Stomach smooth muscle (tissue), 2 donors: ENCODE results near the gene DRC1.

Experiments
- H3K27ac ChIP-seq: one replicate; pipeline ENCODE4 v1.7.0; 2013; ENCODE audit warnings: mild to moderate bottlenecking, low read length, inconsistent platforms
- H3K27me3 ChIP-seq, 2 donors: one replicate each; pipeline ENCODE4 v1.7.0; 2013; ENCODE audit warnings: low read length in 2 of 2; ENCODE audit not compliant: insufficient read depth in 2 of 2, control insufficient read depth in 1 of 2
- H3K36me3 ChIP-seq, 2 donors: one replicate each; pipeline ENCODE4 v1.7.0; 2013; ENCODE audit warnings: low read length in 2 of 2; ENCODE audit not compliant: control insufficient read depth in 2 of 2, insufficient read depth in 2 of 2
- H3K4me1 ChIP-seq: one replicate; pipeline ENCODE4 v1.7.0; 2013; ENCODE audit warnings: low read length; ENCODE audit not compliant: control insufficient read depth, insufficient read depth
- H3K4me3 ChIP-seq, 2 donors: one replicate each; pipeline ENCODE4 v1.7.0; 2013; ENCODE audit warnings: low read length in 2 of 2
- H3K9ac ChIP-seq, 2 donors: one replicate each; pipeline ENCODE4 v1.7.0; 2013; ENCODE audit warnings: low read length in 2 of 2, mild to moderate bottlenecking in 1 of 2
- H3K9me3 ChIP-seq, 2 donors: one replicate each; pipeline ENCODE4 v1.7.0; 2013; ENCODE audit warnings: low read length in 2 of 2; ENCODE audit not compliant: control insufficient read depth in 2 of 2
- donor health status: healthy.
- donor health status: Pancreatic carcinoma.

DRC1 gene

DNA sequence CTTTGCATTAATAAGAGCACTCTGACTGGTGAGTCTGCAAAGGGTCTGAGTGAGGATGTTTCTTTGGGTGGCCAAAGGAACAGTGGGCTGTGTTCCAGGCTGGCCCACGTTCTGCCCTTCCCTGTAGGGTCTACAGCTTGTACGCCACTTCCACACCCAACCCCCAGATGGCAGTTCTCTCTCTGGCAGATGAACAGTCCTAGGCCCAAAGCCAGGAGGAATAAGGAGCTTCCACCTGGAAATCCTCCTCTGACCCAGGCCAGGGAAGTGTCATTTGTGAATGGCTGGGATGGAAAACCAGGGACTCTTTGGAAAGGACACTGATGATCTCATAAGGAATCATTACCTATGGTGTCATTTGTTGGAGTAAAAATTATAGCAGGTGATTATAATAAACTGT is 69.6 kb downstream of the DRC1 start:
- H3K4me3 ChIP-seq: no peak overlapping the region
- no peak overlapping the region for H3K9ac ChIP-seq
- no peaks in the 10 kb centered on the region for H3K27me3 ChIP-seq
- no peak overlapping the region for H3K27ac ChIP-seq
- no peaks in the 10 kb centered on the region for H3K4me1 ChIP-seq
- no peaks in the 10 kb centered on the region for H3K36me3 ChIP-seq
- peaks cover 2 to 6% of the 10 kb centered on the region in 2 donors for H3K9me3 ChIP-seq

DNA sequence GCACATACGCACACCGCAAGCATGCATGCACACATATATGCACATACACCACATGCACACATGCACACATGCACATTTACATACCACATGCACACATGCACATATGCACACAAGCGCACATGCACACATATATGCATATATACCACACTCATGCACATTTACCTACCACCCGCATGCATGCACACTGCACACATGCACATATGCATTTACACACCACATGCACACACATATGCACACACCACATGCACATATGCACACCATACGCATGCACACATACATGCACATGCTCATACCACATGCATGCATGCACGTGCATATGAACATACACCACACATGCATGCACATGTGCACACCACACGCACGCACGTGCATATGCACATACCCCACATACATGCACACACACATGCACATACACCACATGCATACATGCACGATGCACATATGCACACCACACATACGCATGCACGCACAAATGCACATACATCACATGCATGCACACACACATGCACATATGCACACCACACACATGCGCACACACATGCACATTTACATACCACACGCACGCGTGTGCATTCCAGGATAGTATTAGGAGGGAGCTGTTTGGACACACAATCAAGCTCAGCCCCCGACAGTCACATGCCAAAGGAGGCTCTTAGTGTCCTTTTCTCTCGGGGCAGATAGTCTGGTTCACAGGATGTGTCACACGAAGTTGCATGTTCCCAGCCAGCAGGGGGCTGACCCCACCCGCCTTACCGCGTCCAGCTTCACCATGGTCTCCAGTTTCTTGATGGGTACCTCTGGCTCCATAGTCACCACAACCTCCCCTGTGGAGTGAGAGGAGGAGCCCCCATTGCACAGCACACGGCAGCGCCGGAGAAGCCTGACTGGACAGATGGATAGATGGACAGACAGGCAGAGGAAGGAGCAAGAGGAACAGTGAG is 70.3 kb downstream of the DRC1 start:
- H3K27me3 ChIP-seq: no peaks in the 10 kb centered on the region
- no peak overlapping the region for H3K4me3 ChIP-seq
- no peaks in the 10 kb centered on the region for H3K4me1 ChIP-seq
- H3K9ac ChIP-seq: no peak overlapping the region
- H3K27ac ChIP-seq: no peak overlapping the region
- H3K36me3 ChIP-seq: no peaks in the 10 kb centered on the region
- peaks cover 2 to 6% of the 10 kb centered on the region in 2 donors for H3K9me3 ChIP-seq

- Histone ChIP-seq H3K36me3 (no peaks in the 10 kb centered on the region), H3K4me3 (no peak overlapping the region), H3K9me3 (peaks cover 2 to 6% of the 10 kb centered on the region in 2 donors), H3K27me3 (no peaks in the 10 kb centered on the region), H3K27ac (no peak overlapping the region), H3K4me1 (no peaks in the 10 kb centered on the region), H3K9ac (no peak overlapping the region)
These were observed 71.3 kb downstream of the DRC1 start for GRCh38 chr2:26472821-26473655.

- H3K36me3 ChIP-seq: no peaks in the 10 kb centered on the region
- no peaks in the 10 kb centered on the region for H3K27me3 ChIP-seq
- peaks cover 0 to 6% of the 10 kb centered on the region in 2 donors for H3K9me3 ChIP-seq
- H3K4me1 ChIP-seq: no peaks in the 10 kb centered on the region
- no peak overlapping the region for H3K9ac ChIP-seq
- H3K27ac ChIP-seq: no peak overlapping the region
- H3K4me3 ChIP-seq: no peak overlapping the region
These were observed 72.1 kb downstream of the DRC1 start for GRCh38 chr2:26473796-26474195.

- Histone ChIP-seq H3K27ac (no peak overlapping the region), H3K36me3 (no peaks in the 10 kb centered on the region), H3K4me3 (no peak overlapping the region), H3K4me1 (no peaks in the 10 kb centered on the region), H3K9ac (no peak overlapping the region), H3K27me3 (no peaks in the 10 kb centered on the region), H3K9me3 (peaks cover 0 to 3% of the 10 kb centered on the region in 2 donors)
These were observed 72.6 kb downstream of the DRC1 start for GRCh38 chr2:26474261-26474785.

GRCh38 chr2:26475037-26475436 is 73.3 kb downstream of the DRC1 start:
- Histone ChIP-seq H3K27me3 (no peaks in the 10 kb centered on the region), H3K36me3 (no peaks in the 10 kb centered on the region), H3K9me3 (no peaks in the 10 kb centered on the region), H3K4me3 (no peak overlapping the region), H3K9ac (no peak overlapping the region), H3K4me1 (no peaks in the 10 kb centered on the region), H3K27ac (no peak overlapping the region)

- Histone ChIP-seq H3K9me3 (no peaks in the 10 kb centered on the region), H3K4me3 (no peak overlapping the region), H3K27me3 (no peaks in the 10 kb centered on the region), H3K36me3 (no peaks in the 10 kb centered on the region), H3K9ac (no peak overlapping the region), H3K4me1 (no peaks in the 10 kb centered on the region), H3K27ac (no peak overlapping the region)
These were observed 74.2 kb downstream of the DRC1 start for GRCh38 chr2:26475832-26476501.

- H3K9me3 ChIP-seq: no peaks in the 10 kb centered on the region
- H3K4me1 ChIP-seq: no peaks in the 10 kb centered on the region
- H3K27ac ChIP-seq: no peak overlapping the region
- H3K36me3 ChIP-seq: no peaks in the 10 kb centered on the region
- H3K9ac ChIP-seq: no peak overlapping the region
- H3K27me3 ChIP-seq: no peaks in the 10 kb centered on the region
- no peak overlapping the region for H3K4me3 ChIP-seq
These were observed 75.6 kb downstream of the DRC1 start for GRCh38 chr2:26477126-26477910.

DNA sequence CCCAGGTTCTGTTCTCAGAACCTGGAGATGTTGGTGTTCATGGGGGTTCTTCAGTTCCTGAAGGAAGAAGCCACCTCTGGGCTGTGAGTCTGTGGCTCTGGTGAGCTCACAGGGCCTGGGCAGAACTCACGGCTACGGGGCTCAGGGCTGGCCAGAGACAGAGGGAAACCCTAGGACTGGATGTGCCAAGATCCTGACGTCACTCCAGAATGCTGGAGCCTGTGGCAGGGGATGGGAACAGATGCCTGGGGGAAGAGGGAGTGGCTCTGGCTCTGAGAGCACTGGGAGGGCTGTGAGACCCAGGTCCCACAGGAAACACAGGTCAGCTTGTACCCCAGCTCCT is 76.2 kb downstream of the DRC1 start, which contains the start of gene OTOF:
TSS of gene OTOF (minus strand) at position 214 of the 343 bp plus-strand sequence.
- H3K4me3 ChIP-seq: no peak within 1 kb of the TSS
- H3K4me1 ChIP-seq: no peaks in the 10 kb centered on the region
- H3K36me3 ChIP-seq: no peaks in the 10 kb centered on the region
- H3K27me3 ChIP-seq: no peaks in the 10 kb centered on the region
- no peak within 1 kb of the TSS for H3K27ac ChIP-seq
- no peak within 1 kb of the TSS for H3K9ac ChIP-seq
- no peaks in the 10 kb centered on the region for H3K9me3 ChIP-seq

DNA sequence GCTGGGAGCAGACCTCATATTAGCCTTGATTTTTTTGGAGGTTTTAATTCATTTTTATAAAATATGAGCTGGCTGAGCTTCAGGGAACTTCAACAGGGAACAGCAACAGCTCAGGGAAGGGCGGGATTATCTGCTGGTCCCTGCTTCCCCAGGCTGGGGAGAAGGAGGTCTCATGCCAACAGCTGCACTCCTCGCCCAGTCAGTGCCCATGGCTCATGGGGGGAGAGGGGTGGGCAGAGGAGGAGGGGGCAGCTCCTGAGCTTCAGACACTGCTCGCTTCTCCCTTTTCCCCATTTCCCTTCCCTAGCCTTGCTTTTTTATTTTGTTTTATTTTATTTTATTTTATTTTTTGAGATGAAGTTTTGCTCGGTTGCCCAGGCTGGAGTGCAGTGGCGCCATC is 76.6 kb downstream of the DRC1 start:
- Histone ChIP-seq H3K4me3 (no peak overlapping the region), H3K4me1 (no peaks in the 10 kb centered on the region), H3K27ac (no peak overlapping the region), H3K27me3 (no peaks in the 10 kb centered on the region), H3K36me3 (no peaks in the 10 kb centered on the region), H3K9ac (no peak overlapping the region), H3K9me3 (no peaks in the 10 kb centered on the region)
